ENCODE data around the gene ACTR8.
A peak's percentile ranks its signal among the peaks of the same experiment; 100 is the strongest.
"Not testable (repeated sequence)": the region's sequence is repeated elsewhere in the genome, so short reads cannot be mapped to it uniquely, and the experiment has no call there.

ACTR8 gene, protein sequence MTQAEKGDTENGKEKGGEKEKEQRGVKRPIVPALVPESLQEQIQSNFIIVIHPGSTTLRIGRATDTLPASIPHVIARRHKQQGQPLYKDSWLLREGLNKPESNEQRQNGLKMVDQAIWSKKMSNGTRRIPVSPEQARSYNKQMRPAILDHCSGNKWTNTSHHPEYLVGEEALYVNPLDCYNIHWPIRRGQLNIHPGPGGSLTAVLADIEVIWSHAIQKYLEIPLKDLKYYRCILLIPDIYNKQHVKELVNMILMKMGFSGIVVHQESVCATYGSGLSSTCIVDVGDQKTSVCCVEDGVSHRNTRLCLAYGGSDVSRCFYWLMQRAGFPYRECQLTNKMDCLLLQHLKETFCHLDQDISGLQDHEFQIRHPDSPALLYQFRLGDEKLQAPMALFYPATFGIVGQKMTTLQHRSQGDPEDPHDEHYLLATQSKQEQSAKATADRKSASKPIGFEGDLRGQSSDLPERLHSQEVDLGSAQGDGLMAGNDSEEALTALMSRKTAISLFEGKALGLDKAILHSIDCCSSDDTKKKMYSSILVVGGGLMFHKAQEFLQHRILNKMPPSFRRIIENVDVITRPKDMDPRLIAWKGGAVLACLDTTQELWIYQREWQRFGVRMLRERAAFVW

DNA sequence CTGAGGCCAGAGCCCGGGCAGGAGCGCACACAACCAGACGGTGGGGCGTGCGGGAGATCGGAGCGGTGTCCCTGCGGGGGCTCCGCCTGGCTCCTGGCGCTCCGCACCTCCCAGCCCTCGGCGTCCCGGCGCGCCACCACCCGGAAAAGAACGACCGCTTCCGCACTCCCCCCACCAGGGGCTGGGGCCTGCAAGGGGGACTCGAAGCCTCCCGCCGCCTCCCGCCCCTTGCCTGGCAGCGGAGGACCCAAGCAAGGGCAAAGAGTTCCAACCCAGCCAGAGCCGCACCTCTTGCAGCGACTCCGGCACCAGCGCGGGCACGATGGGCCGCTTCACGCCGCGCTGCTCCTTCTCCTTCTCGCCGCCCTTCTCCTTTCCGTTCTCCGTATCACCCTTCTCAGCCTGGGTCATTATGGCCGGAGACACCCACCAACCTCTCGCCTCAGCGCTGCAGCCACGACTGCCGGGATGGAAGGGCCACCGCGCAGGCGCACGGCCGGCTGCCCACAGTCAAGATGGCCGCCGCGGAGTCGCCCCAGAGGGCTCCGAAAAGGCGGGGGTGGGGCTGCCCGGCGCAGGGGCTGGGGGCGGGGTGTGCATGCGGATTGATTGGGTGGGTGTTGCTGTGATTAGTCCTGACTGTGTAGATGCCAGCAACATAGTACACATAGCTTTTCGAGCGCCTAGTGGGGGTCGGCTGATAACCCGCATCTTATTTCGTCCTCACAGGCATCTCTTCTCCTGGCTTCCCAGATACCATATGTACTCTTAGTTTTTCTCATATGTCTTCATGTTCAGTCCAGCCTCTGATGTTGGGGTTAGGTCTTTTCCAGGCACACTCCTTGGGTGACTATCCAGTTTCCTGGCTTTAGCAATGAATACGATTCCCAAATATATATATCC, at the start of gene ACTR8:
Gene ACTR8 (minus strand): TSS at position 462 of the 903 bp plus-strand sequence. CDS start 51 bp downstream, at position 411.
- DNase-seq: peak; percentile 76

DNA sequence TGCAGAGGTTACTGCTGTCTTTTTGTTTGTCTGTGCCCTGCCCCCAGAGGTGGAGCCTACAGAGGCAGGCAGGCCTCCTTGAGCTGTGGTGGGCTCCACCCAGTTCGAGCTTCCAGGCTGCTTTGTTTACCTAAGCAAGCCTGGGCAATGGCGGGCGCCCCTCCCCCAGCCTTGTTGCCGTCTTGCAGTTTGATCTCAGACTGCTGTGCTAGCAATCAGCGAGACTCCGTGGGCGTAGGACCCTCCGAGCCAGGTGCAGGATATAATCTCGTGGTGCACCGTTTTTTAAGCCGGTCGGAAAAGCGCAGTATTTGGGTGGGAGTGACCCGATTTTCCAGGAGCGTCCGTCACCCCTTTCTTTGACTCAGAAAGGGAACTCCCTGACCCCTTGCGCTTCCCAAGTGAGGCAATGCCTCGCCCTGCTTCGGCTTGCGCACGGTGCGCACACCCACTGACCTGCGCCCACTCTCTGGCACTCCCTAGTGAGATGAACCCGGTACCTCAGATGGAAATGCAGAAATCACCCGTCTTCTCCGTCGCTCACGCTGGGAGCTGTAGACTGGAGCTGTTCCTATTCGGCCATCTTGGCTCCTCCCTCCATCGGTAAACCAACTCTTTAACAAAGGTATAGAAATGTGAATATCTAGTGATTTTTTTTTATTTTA, 45.4 kb upstream of the ACTR8 start:
- not testable (repeated sequence) for DNase-seq

DNA sequence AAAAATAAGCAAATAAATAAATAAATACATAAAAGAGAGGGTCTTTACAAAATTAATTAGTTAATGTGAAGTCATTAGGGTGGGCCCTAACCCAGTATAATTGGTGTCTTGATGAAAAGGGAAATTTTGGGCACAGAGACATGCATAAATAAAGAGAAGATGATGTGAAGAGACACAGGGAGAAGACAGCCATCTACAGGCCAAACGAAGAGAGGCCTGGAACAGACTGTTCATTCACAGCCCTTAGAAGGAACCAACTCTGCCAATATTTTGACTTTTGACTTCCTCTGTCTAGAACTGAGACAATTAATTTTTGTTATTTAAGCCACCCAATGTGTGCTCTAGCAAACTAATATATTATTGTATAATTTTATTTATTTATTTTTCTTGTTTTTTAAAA, 39.3 kb upstream of the ACTR8 start:
- DNase-seq: no peak

DNA sequence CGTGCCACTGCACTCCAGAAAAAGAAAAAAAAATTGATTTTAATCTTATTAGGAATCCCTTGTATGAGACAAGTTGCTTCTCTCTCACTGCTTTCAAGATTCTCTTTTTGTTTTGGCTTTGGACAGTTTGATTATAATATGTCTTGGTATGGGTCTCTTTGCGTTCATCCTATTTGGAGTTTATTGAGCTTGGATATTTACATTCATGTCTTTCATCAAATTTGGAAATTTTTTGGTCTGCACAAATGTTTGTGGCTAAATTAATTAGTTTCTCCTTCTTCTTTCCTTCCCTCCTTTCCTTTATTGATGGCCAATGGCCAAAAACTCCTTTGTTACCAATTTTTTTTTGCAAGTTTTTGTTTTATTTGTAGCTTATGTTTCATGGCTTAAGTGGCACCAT, 37.8 kb upstream of the ACTR8 start:
- DNase-seq: no peak

DNA sequence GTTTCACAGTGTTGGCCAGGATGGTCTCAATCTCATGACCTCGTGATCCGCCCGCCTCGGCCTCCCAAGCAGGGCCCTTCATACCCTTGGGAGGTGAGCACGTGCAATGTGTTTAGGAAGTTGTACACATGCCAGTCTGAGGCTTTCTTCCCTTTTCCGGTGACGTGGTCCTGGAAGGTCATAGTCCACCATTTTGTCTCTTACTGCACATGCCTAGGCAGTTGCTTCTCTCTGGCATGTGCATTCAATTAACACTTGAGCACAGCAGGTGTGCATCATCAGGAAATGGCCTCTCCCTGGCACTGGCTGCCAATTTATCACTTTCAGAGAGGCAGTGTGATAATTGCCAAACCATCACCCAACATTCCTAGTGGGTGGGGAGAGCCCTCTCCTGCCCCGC, 31.4 kb upstream of the ACTR8 start:
- DNase-seq: no peak

DNA sequence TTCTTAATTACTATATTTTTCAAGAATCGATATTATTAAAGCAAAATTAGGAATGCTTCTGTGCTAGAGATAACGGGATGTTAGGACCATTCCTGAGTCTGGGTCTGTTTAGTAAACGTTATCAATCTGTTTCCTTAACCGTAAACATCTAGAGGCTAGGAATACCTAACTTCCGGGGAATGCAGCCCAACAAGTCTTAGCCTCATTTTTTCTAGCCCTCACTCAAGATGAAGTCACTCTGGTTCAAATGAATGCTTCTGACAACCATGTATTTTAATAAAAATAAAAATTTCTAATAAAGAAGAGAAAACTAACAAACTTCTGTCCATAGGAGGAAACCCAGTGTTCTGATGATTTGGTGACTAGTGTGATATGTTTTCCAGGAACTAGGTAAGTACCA, 20.8 kb upstream of the ACTR8 start:
- no peak for DNase-seq

DNA sequence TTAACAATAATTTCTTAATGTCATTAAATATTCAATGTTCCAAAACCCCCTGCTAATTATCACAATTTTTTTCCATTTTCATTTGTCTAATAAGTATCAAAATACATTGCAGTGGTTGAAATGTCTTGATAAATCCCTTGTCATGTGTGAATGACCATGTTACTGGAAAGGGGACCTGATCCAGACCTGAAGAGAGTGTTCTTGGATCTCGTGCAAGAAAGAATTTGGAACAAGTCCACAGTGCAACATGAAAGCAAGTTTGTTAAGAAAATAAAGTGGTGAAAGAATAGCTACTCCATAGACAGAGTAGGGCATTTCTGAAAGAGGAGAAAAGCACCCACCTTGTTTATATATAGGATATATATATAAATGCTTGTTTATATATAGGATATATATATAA, 20.1 kb upstream of the ACTR8 start:
- no peak for DNase-seq

DNA sequence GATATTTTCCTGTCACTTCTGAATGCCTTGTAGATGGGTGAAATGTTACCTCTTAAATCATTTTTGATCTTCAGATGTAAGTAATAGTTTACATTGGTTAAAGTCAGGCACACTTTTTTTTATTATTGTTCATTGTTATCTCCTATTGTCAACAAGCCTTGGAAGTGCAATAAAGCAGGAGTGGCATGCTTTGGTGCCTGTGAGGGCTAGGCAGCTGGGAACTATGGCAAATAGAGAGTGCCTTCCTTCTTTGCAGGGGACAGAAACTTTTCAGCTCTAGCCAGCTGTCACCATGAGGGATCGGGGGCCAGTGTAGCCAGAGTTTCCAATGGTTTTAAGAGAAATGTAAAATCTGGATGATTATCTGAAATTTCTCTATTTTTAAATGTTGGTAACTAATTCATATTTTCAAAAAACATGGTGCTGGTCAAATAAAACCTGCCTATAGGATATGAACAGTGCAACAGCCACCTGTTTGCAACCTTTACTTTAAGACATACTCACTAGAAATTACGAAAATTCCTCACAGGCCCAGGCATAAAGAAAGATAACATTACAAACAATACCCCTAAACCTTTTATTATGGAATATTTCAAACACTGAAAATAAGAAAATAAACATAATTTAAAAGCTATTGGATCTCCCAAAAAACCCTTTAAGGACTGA, 18.8 kb upstream of the ACTR8 start:
- no peak for DNase-seq

DNA sequence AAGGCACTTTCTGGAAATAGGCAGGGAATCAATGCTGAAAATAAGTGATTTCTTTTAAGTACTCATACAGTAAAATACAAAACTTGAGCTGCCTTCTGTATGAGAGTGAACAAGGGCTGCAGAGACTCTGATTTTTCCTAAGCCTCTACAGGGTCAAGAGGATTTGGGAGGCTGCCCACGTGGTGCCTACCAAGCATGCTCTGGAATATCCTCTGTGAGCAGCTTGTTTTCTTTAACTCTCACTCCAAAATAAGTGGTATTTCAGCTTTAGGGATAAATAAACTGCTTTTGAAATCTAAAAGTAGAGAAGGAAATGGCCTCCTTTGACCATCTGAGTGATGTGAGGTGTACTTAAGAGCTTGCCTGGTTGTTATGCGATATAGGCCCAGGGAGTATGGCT, 17.8 kb upstream of the ACTR8 start:
- no peak for DNase-seq

DNA sequence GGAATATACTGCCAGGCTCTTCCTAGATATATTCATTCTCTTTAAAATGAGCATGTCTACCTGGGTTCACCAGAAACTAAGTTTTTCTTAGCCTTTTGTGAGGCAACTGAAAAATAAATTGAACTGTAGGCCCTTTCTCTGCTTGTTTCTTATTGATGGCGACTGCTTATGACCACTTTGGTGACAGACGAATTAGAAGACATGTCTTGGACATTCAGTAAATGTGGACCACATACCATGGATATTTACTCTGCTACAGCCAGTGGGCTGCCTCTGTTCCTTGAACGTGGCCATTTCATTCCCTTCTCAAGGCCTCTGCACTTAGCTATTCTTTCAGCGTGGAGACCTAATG, 10.3 kb upstream of the ACTR8 start:
- DNase-seq: no peak

DNA sequence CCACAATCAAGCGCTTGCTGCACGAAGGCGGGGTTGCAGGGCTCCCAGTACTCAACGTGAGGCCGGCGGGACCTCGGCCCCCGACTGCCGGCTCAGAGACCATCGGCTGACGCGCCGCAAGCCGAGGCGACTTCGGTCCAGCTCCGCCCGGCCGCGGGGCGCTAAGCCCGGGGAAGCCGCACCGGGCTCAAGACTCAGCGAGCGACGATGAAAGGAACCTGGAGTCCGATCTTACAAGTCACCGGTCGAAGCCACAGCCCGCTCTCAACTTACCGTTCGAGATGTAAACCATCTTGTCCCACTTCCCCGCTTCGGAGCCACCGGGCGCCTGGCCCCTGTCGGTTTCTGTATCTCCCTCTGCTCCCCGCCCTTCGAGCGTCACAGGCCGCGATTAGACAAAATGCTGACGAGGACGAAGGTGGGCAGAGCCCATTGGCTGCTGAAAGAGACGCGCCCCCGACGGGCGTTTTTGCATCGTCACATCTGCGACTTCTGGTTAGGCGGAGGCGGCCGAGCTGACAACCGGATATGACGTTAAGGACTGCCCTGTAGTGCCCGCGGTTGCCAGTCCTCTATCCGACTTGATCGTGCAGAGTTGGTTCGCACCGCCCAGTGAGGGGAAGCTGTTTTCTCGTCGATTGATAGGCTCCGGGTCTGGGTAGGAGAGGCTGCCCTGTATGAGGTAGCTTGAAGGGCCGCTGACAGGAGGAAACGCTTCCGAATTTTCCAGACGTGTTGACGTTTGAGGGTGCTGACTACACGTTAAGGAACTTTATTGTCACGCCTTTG, 9.7 kb upstream of the ACTR8 start, which contains the start of gene SELENOK:
Gene SELENOK (minus strand): TSS at position 363 of the 789 bp plus-strand sequence.
- peak; percentile 94 for DNase-seq

DNA sequence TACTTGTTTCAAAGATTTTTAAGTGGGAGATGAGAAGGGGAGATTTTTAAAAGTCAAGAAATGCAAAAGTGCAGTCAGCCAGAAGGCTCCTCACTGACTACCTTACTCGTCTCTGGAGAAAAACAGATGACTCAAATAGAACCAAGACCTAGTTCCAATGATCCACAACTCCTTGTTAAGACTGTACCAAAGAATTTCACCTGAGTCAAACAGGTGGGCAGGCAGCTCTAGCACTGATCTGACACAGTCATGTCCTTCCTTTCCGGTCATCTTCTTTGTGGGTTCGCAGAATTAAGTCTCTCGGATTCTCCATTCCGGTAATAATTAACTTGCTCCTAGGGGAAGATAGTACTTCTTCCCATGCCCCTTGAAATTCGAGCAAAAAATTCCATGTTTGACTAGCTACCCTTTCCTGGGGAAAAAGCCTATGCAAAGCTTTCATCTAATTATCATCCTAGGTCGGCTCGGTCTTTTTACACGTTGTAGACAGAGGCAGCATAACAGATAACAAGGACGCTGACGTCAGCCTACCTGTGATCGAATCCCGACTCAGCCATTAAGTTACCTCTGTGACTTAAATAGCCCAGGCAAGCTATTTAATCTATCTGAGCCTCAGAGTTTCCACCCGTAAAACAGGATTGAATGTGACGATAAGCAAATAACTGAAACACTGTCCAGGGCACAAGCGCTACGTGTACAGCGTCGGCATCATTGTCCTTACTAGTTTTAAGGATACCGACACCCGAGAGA, 8.9 kb upstream of the ACTR8 start:
- no peak for DNase-seq

DNA sequence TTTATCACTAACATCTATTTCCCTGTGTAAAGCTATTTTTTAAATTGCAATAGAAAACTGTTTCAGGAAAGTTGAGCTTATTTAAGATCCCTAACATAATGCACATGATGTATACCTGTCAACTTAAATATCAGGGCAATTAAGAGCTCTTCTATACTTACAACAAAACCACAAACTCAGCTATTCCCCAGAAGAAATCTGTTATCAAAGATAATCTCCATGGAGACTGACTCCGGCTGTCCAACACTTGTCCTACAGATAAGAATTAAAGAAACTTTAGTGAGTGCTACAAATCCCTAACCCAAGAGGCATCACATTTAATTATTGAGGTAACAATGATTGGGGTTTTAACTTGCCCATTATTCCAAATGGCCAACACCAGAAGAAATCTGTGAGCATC, 6.3 kb upstream of the ACTR8 start:
- DNase-seq: no peak

DNA sequence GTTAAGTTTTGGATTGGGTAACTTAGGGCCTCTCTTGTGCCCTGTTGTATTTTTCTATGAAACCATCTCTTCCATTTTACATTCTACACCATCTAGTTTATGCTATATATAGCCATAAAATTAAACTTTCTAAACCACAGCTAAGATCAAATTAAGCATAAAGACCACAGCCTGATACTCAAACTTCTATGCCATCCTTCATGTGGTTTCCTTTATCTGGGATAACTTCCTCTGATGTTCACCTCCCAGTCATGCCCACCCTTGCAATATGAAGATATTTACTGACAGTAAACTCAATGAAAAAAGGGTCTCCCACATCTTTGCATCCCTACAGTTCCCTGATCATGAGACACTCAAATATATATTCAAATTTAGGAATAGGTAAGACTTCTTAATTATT, 5.5 kb upstream of the ACTR8 start:
- no peak for DNase-seq

DNA sequence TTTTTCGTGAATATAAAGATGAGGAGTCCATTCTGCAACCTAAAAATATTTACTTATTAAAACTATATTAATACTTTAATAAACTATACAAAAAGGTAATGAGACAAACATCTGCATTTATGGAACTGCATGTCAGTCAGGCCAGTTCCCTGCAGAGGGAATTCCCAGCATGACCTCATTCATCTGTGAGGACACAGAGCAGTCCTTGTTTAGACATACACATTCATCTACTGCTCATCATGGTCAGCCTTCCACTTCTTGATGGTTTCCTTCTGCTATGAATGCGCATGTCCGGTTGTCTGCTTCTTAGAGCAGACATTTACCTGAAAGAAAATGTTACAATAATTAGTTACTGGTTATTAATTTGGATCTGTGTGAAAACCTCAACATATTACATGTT, 3.3 kb upstream of the ACTR8 start:
- DNase-seq: no peak

DNA sequence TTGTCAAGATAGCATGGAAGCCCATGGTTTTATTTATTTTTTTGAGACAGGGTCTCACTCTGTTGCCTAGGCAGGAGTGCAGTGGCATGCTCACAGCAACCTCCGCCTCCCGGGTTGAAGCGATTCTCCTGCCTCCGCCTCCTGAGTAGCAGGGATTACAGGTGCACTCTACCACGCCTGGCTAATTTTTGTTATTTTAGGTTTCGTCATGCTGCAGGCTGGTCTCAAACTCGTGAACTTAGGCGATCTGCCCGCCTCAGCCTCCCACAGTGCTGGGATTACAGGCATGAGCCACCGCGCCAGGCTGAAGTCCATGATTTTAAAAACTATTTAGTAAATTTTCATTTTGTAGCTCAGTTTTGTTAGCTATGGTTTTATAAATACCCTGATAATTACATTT, 2.7 kb upstream of the ACTR8 start:
- DNase-seq: no peak

DNA sequence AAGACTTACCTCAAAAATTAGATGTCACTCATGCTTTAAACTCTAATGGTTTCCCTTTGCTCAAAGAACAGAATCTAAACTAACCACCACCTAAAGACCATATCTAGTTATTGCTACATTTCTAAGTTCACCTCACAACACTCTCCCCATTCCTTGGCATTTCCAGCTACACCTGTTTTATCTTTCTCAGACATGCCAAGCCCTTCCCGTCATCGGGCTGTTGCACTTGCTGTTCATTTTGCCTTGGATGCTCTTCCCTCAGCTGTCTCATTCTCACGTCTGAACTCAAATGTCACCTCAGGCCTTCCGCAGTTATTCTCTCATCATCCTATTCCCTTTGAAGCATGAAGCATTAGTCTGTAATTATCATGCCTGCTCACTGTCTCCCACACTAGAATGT, 1.1 kb upstream of the ACTR8 start:
- DNase-seq: no peak

DNA sequence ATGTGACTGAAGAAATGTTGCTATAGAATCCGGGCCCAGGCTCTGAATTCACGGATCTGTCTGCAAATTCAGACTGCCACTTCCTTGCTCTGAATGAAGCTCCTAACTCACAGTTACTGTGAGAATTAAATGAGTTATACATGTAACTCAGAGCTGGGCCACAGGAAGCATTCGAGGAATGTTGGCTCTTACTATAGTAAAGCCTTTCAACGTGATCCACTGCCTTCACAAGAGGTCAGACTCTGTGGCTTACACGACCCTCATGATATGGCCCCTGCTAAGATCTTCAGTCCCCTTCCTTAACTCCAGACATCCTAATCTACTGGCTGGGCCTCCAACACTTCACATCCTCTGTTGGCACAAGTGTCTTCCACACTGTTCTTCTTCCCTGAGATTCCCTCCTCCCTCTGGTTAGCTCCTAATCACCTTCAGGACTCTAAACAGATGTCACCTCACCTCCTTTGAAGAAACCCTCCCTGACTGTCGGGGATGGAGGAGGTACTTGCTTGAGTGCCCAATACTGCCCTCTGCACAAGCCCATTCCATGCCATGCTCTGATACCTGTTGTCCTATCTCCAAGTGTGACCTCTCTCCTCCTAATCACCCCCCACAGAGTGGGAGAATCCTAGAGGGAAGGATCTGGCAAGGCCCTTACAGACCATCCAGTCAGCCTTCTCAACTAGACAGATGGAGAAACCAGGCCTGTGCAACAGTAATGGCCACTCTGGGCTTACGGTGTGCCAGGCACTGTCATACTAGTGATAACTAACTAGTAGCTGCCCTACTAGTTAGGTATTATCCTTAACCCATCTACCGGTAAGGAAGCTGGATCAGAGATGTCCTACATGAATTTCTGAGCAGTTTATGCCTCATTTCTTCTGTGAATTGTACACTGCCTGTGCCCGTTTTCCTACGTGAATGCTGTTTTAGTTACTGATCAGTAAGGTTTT, 1.3 kb downstream of the ACTR8 start:
- no peak for DNase-seq

DNA sequence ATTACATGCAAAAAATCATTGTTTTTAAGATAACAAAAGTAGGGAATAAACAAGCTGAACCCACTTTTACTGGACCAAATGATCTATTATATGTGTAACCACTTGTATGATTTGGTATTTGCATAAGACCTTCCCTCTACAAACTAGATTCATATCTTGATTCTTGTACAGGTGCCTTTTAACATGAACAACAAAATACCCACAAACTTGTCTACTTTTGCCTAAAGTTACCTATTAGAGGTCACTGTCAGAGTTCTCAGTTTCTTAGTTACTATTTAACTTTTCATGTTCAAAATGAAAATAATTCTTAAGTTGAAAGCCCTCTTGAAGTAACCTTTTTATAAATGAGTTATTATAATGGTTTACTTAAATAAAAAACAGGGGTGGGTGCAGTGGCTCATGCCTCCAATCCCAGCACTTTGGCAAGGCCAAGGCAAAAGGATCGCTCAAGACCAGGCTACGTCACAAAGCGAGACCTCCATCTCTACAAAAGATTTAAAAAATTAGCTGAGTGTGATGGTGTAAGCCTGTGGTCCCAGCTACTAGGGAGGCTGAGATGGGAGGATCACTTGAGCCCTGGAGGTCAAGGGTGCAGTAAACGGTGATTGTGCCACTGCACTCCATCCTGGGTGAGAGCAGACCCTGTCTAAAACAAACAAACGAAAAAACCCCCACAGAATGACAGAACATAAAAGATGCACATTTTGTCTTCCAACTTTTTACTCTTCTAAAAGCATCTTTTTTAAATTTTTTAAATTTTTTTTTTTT, 16.0 kb downstream of the ACTR8 start:
- no peak for DNase-seq
